ENCODE data around the gene USP9X. TPM values are rescaled to one million over a fixed set of nuclear protein-coding genes. Genes with fewer than 3 reads are reported as not detected.

USP9X gene
- total and polyA plus RNA-seq, 2 donors (not counting 3 experiments of a cell fraction or from before 2014, with no cell fraction given): 13.7 to 66.8 TPM

GRCh38 chrX:41085512-41085877 is 250 bp downstream of the USP9X start:
- peaks cover 28% of the 10 kb centered on the region for H3K4me1 ChIP-seq (ENCODE audit: control insufficient read depth, extremely low read depth, insufficient read depth, low read length)
- no peaks in the 10 kb centered on the region for H3K27me3 ChIP-seq (ENCODE audit: control insufficient read depth in 2 of 2, insufficient read depth in 2 of 2, low read length in 2 of 2)
- FAIRE-seq: no peak
- BruUV-seq (replicated peaks): no TSS peak
- dilution Hi-C loops (cut with MboI; ENCODE audit: extremely low pct_ligation_motif_present, low sequenced_read_pairs) (no loop called here), intact Hi-C loops (cut with micrococcal nuclease) (loop anchor here (1.0 to 10.0 kb wide), 4 partner anchors 38 to 434 kb away; partner anchors contain the start of gene DDX3X)
- peak overlapping the region; percentile 100 for H3K9ac ChIP-seq (replicated peaks; ENCODE audit: extremely low read depth, insufficient read depth, low read length)
- DNase-seq (ENCODE audit: low read depth, low spot score): no peak
- CTCF ChIA-PET: interaction anchor here (1.1 to 3.2 kb wide), 4 partner anchors 29 to 291 kb away, joined by 3 to 19 read pairs (median 7); no protein-coding TSS in a partner anchor
- no peaks in the 10 kb centered on the region for H3K9me1 ChIP-seq (replicated peaks; ENCODE audit: control insufficient read depth, extremely low read depth, insufficient read depth, low read length)
- peak overlapping the region; percentile 42 to 93 (median 67) for H3K4me3 ChIP-seq (replicated peaks in 1 of 3; ENCODE audit: insufficient read depth in 1 of 3, low read depth in 1 of 3, low read length in 3 of 3)
- no peak overlapping the region for H2AFZ ChIP-seq (ENCODE audit: low read depth, low read length)
- no peak for TF ChIP-seq MAX (IDR thresholded peaks at IDR 0.05; ENCODE audit: insufficient read depth, insufficient read length)
- no peak for TF ChIP-seq EZH2 (IDR thresholded peaks at IDR 0.05; ENCODE audit: borderline replicate concordance, low read depth, low read length, severe bottlenecking)
- no peak for TF ChIP-seq FOS (IDR thresholded peaks at IDR 0.05; ENCODE audit: borderline replicate concordance, insufficient read depth, low read length)
- no peak for TF ChIP-seq POLR2A (IDR thresholded peaks at IDR 0.05; ENCODE audit: low read depth, low read length)
- no peak for TF ChIP-seq GATA2 (IDR thresholded peaks at IDR 0.05; ENCODE audit: insufficient read depth, insufficient read length, low read depth, low read length)
- no peak for TF ChIP-seq MYC (IDR thresholded peaks at IDR 0.05; ENCODE audit: low read depth, low read length)
- no peak for TF ChIP-seq POLR2AphosphoS5 (IDR thresholded peaks at IDR 0.05; ENCODE audit: insufficient read depth, low read depth, low read length)
- no peak for TF ChIP-seq CTCF (IDR thresholded peaks at IDR 0.05; ENCODE audit: extremely low read depth in 1 of 2, insufficient read depth in 1 of 2, low read depth in 1 of 2, low read length in 2 of 2)
- TF ChIP-seq JUN (IDR thresholded peaks at IDR 0.05; ENCODE audit: borderline replicate concordance, insufficient read depth, insufficient read length, low read depth): no peak
- H4K20me1 ChIP-seq (replicated peaks; ENCODE audit: control insufficient read depth, extremely low read depth, insufficient read depth, low read length): peaks cover 3% of the 10 kb centered on the region
- no peak overlapping the region for H3K4me2 ChIP-seq (ENCODE audit: insufficient read depth, low read length)
- H3K79me2 ChIP-seq (ENCODE audit: control insufficient read depth, insufficient read depth, low read length): peaks cover 49% of the 10 kb centered on the region
- POLR2A ChIA-PET: interaction anchor here (0.7 to 2.0 kb wide), 7 partner anchors 24 to 207 kb away, joined by 3 to 7 read pairs (median 3); no protein-coding TSS in a partner anchor
- H3K36me3 ChIP-seq (ENCODE audit: control insufficient read depth in 2 of 2, extremely low read depth in 1 of 2, insufficient read depth in 2 of 2, low read length in 2 of 2): no peaks in the 10 kb centered on the region
- peak overlapping the region; percentile 100 for H3K27ac ChIP-seq (ENCODE audit: insufficient read depth, low read depth, low read length)
- H3K9me3 ChIP-seq (replicated peaks; ENCODE audit: control insufficient read depth, insufficient read depth, low read length): no peaks in the 10 kb centered on the region
